ENCODE data around the gene PHKA1. TPM values are rescaled to one million over a fixed set of nuclear protein-coding genes. Genes with fewer than 3 reads are reported as not detected.

Gene PHKA1
- total RNA-seq, 4 donors from 2014 or later: 2.1 to 9.0 (median 5.6) TPM

DNA sequence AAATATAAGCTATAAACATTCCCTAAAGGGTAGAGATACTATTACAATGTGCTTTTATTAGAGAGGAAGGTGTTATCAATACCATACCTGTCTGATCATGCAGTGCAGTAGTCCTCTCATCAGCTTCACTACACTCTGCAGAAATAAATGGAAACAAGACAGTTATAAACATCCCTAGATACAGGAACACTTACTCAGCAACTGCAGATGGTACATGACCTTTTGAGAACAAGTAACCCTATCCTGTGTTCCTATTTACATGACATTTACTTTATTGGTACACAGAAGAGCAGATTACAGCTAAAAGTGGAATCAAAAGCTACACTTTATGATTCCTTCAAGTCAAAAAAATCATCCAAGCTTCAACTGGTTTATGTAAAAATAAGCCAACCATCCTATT lies 9.0 kb downstream of the PHKA1 start:
- no peak overlapping the region for H3K4me3 ChIP-seq
- no peak overlapping the region for H3K27ac ChIP-seq
- H3K9me3 ChIP-seq: no peaks in the 10 kb centered on the region
- DNase-seq: no peak
- intact Hi-C loops (cut with DNase I; ENCODE audit: low total_unique reads): no loop called here
- no peaks in the 10 kb centered on the region for H3K36me3 ChIP-seq
- no peak for TF ChIP-seq POLR2A (IDR thresholded peaks at IDR 0.05)
- TF ChIP-seq, protein P1, sequence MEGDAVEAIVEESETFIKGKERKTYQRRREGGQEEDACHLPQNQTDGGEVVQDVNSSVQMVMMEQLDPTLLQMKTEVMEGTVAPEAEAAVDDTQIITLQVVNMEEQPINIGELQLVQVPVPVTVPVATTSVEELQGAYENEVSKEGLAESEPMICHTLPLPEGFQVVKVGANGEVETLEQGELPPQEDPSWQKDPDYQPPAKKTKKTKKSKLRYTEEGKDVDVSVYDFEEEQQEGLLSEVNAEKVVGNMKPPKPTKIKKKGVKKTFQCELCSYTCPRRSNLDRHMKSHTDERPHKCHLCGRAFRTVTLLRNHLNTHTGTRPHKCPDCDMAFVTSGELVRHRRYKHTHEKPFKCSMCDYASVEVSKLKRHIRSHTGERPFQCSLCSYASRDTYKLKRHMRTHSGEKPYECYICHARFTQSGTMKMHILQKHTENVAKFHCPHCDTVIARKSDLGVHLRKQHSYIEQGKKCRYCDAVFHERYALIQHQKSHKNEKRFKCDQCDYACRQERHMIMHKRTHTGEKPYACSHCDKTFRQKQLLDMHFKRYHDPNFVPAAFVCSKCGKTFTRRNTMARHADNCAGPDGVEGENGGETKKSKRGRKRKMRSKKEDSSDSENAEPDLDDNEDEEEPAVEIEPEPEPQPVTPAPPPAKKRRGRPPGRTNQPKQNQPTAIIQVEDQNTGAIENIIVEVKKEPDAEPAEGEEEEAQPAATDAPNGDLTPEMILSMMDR (IDR thresholded peaks at IDR 0.05): no peak
- H3K4me1 ChIP-seq: no peaks in the 10 kb centered on the region
- H3K27me3 ChIP-seq: no peaks in the 10 kb centered on the region

DNA sequence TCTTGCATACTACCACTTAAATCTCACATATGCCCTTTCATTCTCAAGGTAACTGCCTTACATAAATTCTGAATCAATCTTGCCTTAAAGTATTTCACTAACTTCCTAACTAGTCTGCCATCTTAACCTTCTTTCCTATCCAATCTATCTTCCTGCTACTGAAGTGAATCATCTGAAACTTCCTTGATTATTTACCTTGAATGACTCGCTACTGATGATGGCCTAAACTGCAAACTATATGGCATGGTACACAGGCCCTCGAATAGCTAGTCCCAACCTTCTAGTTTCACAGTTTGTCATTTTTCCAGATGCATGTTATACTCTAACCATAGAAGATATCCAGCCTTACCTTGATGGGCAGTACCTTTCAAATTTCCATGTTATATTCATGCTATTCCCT lies 19.9 kb downstream of the PHKA1 start:
- no peaks in the 10 kb centered on the region for H3K36me3 ChIP-seq
- DNase-seq: no peak
- no peak overlapping the region for H3K4me3 ChIP-seq
- TF ChIP-seq POLR2A (IDR thresholded peaks at IDR 0.05): no peak
- TF ChIP-seq, protein P1 (IDR thresholded peaks at IDR 0.05): no peak
- intact Hi-C loops (cut with DNase I; ENCODE audit: low total_unique reads): no loop called here
- H3K27me3 ChIP-seq: no peaks in the 10 kb centered on the region
- H3K4me1 ChIP-seq: no peaks in the 10 kb centered on the region
- H3K27ac ChIP-seq: no peak overlapping the region
- no peaks in the 10 kb centered on the region for H3K9me3 ChIP-seq

DNA sequence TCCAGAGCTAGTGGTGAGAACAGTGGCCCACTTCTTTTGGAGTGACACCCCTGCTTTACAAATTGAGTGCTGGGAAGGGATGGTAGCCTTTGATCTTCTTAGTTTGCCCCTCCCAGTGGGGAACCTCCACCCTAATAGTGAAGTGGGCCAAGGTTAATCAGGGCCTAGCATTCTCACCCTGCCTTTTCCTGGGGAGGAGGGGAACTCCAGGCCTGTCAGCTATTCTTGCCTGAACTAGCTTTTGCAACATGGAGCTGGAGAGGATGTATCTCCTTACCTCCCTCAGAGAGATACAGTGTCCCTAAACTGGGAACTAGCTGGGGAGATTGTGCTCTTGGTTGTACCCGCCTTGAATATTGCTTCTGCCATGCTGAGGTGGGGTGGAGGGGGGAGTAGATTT lies 20.6 kb downstream of the PHKA1 start:
- H3K4me1 ChIP-seq: no peaks in the 10 kb centered on the region
- H3K36me3 ChIP-seq: no peaks in the 10 kb centered on the region
- H3K27ac ChIP-seq: no peak overlapping the region
- H3K9me3 ChIP-seq: no peaks in the 10 kb centered on the region
- no peak overlapping the region for H3K4me3 ChIP-seq
- TF ChIP-seq, protein P1 (IDR thresholded peaks at IDR 0.05): no peak
- no peak for TF ChIP-seq POLR2A (IDR thresholded peaks at IDR 0.05)
- no peak for DNase-seq
- intact Hi-C loops (cut with DNase I; ENCODE audit: low total_unique reads): no loop called here
- no peaks in the 10 kb centered on the region for H3K27me3 ChIP-seq

DNA sequence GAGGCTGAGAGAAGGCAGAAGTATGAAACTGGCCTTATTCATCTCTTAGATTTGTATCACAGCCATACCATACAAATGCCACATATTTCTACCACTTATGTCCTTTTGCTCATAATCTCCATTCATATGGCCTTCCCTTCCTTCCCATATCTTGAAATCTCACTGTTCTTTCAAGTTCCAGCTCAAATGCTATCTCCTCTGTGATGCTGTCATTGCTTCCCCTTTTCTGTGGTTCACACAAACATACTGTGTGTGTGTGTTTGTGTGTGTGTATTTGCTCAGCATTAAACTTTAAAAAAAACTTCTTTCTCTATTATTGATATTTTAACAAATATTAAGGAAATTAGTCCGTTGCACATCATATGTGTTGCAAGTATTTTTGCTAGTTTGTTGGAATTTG lies 26.7 kb downstream of the PHKA1 start:
- Histone ChIP-seq H3K9me3 (no peaks in the 10 kb centered on the region), H3K4me3 (no peak overlapping the region), H3K27me3 (no peaks in the 10 kb centered on the region), H3K36me3 (no peaks in the 10 kb centered on the region), H3K4me1 (no peaks in the 10 kb centered on the region), H3K27ac (no peak overlapping the region)
- intact Hi-C loops (cut with DNase I; ENCODE audit: low total_unique reads): no loop called here
- DNase-seq: no peak
- TF ChIP-seq, protein P1 (IDR thresholded peaks at IDR 0.05): no peak
- TF ChIP-seq POLR2A (IDR thresholded peaks at IDR 0.05): no peak

DNA sequence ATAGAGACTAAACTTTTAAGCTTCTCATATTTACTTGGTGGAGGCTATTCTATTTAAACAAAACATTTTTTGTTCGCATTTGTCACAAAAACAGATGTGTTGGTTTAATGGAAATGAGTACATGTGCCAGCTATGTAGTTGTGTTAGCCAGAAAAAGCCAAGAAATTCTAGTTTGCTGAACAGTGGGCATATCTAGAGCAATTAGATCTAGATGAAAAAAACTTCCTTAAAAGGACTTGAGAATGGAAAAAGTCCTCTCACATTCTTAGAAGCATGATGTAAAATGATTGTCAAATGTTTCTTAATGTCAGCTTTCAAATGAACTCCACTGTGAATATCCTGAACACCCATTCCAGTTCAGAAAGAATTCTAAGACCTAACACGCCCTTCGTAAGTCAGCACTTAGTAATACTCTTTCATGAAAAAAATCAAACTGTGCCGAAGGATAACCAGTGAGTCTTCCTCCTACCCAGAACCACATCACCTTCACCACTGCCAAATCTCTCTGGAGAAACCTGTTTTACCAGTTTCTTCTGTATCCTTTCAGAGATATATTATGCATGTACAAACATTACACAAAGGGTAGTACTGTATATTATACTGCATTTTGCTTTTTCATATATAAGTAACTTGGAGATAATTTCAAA lies 28.2 kb downstream of the PHKA1 start:
- Histone ChIP-seq H3K4me1 (no peaks in the 10 kb centered on the region), H3K27me3 (no peaks in the 10 kb centered on the region), H3K27ac (no peak overlapping the region), H3K36me3 (no peaks in the 10 kb centered on the region), H3K4me3 (no peak overlapping the region), H3K9me3 (no peaks in the 10 kb centered on the region)
- intact Hi-C loops (cut with DNase I; ENCODE audit: low total_unique reads): no loop called here
- no peak for DNase-seq
- no peak for TF ChIP-seq POLR2A (IDR thresholded peaks at IDR 0.05)

DNA sequence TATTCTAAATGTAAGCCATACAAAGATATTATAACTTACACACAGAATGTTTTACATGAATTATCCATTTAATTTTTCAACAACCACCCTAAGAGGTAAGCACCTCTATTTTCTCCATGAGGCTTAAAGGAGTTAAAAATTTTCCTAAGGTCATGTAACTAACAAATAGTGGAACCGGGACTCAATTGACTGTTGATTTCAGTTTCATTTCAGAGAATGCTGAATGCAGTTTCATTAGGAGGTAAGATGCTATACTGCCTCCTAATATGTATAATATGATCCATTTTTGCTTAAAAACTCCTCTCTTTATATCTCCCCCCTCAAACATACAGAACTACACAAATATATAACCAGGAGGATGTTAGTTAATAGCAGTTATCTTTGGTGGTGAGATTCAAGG lies 29.1 kb downstream of the PHKA1 start:
- no peaks in the 10 kb centered on the region for H3K36me3 ChIP-seq
- H3K4me3 ChIP-seq: no peak overlapping the region
- no peak overlapping the region for H3K27ac ChIP-seq
- TF ChIP-seq, protein P1 (IDR thresholded peaks at IDR 0.05): no peak
- TF ChIP-seq POLR2A (IDR thresholded peaks at IDR 0.05): no peak
- no peaks in the 10 kb centered on the region for H3K27me3 ChIP-seq
- intact Hi-C loops (cut with DNase I; ENCODE audit: low total_unique reads): no loop called here
- H3K4me1 ChIP-seq: no peaks in the 10 kb centered on the region
- no peaks in the 10 kb centered on the region for H3K9me3 ChIP-seq
- no peak for DNase-seq
